HepG2 (cell line): ENCODE measurements around the gene SLC25A10. TPM values are rescaled to one million over a fixed set of nuclear protein-coding genes. Genes with fewer than 3 reads are reported as not detected.

ENCODE experiments used
- ARNTL ChIP-seq: sonication (generic); formaldehyde crosslinking; IDR thresholded peaks from 2 replicates; pipeline ENCODE4 v1.4.0; 2020; ENCODE audit warnings: mild to moderate bottlenecking, missing genetic modification reagents
- CREB3 ChIP-seq: sonication (generic); formaldehyde crosslinking; IDR thresholded peaks from 2 replicates; pipeline ENCODE4 v1.5.0; 2020; ENCODE audit warnings: missing genetic modification reagents
- DMAP1 ChIP-seq: IDR thresholded peaks from 2 replicates; pipeline ENCODE4 v1.6.1; 2016
- ETS1 ChIP-seq: sonication (generic); formaldehyde crosslinking; IDR thresholded peaks from 2 replicates; pipeline ENCODE4 v1.4.0; 2020; ENCODE audit warnings: missing genetic modification reagents
- FOXA1 ChIP-seq, 2 experiments: fragments of 450-650 bp in 1 of 2; sonication (generic) in 1 of 2; formaldehyde crosslinking in 1 of 2; IDR thresholded peaks; 2 replicates each; pipeline versions ENCODE4 v1.4.0 to v1.6.1; 2016 to 2020; ENCODE audit warnings: missing genetic modification reagents in 1 of 2
- FOXK1 ChIP-seq: sonication (generic); formaldehyde crosslinking; IDR thresholded peaks from 2 replicates; pipeline ENCODE4 v1.4.0; 2020; ENCODE audit warnings: low read depth, missing genetic modification reagents, borderline replicate concordance
- FOXO1 ChIP-seq: sonication (generic); formaldehyde crosslinking; IDR thresholded peaks from 2 replicates; pipeline ENCODE4 v1.4.0; 2020; ENCODE audit warnings: missing genetic modification reagents
- HDAC1 ChIP-seq: sonication (generic); formaldehyde crosslinking; IDR thresholded peaks from 2 replicates; pipeline ENCODE4 v1.5.1; 2020; ENCODE audit warnings: mild to moderate bottlenecking, missing genetic modification reagents
- ISX ChIP-seq: sonication (generic); formaldehyde crosslinking; conservative IDR thresholded peaks from 2 replicates; pipeline ENCODE4 v1.5.0; 2020; ENCODE audit warnings: missing genetic modification reagents
- NR0B2 ChIP-seq: sonication (generic); formaldehyde crosslinking; IDR thresholded peaks from 2 replicates; pipeline ENCODE4 v1.4.0; 2020; ENCODE audit warnings: mild to moderate bottlenecking, missing genetic modification reagents
- PATZ1 ChIP-seq: sonication (generic); formaldehyde crosslinking; IDR thresholded peaks from 2 replicates; pipeline ENCODE4 v1.4.0; 2020; ENCODE audit warnings: missing genetic modification reagents
- RAD21 ChIP-seq: fragments of 450-650 bp; formaldehyde crosslinking; IDR thresholded peaks from 2 replicates; pipeline ENCODE4 v1.5.0; 2020; ENCODE audit warnings: mild to moderate bottlenecking
- SUZ12 ChIP-seq: fragments of 150-350 bp; IDR thresholded peaks from 2 replicates; pipeline ENCODE4 v1.6.1; 2014; ENCODE audit warnings: low read depth, low read length
- THRA ChIP-seq: sonication (generic); formaldehyde crosslinking; IDR thresholded peaks from 2 replicates; pipeline ENCODE4 v1.4.0; 2020; ENCODE audit warnings: missing genetic modification reagents, borderline replicate concordance
- XRCC5 ChIP-seq: fragments of 200-400 bp; formaldehyde crosslinking; optimal IDR thresholded peaks from 2 replicates; pipeline ENCODE3; 2017; ENCODE audit warnings: mild to moderate bottlenecking, low read length
- ZFP1 ChIP-seq: IDR thresholded peaks from 2 replicates; pipeline ENCODE4 v1.6.1; 2016
- ZNF234 ChIP-seq: sonication (generic); formaldehyde crosslinking; conservative IDR thresholded peaks from 2 replicates; pipeline ENCODE4 v1.5.1; 2020; ENCODE audit warnings: mild to moderate bottlenecking, missing genetic modification reagents
- ZNF317 ChIP-seq: sonication (generic); formaldehyde crosslinking; IDR thresholded peaks from 2 replicates; pipeline ENCODE4 v1.5.0; 2020; ENCODE audit warnings: mild to moderate bottlenecking, missing genetic modification reagents
- ZNF335 ChIP-seq: sonication (generic); formaldehyde crosslinking; IDR thresholded peaks from 2 replicates; pipeline ENCODE4 v1.4.0; 2020; ENCODE audit warnings: missing genetic modification reagents
- ZNF33B ChIP-seq: sonication (generic); formaldehyde crosslinking; IDR thresholded peaks from 2 replicates; pipeline ENCODE4 v1.5.1; 2020; ENCODE audit warnings: mild to moderate bottlenecking, missing genetic modification reagents
- ZNF350 ChIP-seq: sonication (generic); formaldehyde crosslinking; IDR thresholded peaks from 2 replicates; pipeline ENCODE4 v1.4.0; 2020; ENCODE audit warnings: mild to moderate bottlenecking, low read depth, missing genetic modification reagents, borderline replicate concordance
- ZNF446 ChIP-seq: sonication (generic); formaldehyde crosslinking; IDR thresholded peaks from 2 replicates; pipeline ENCODE4 v1.5.0; 2020; ENCODE audit warnings: mild to moderate bottlenecking, missing genetic modification reagents
- ZNF749 ChIP-seq: sonication (generic); formaldehyde crosslinking; IDR thresholded peaks from 2 replicates; pipeline ENCODE4 v1.8.0; 2022; ENCODE audit warnings: mild to moderate bottlenecking, missing genetic modification reagents, moderate library complexity, borderline replicate concordance
- ZNF891 ChIP-seq: sonication (generic); formaldehyde crosslinking; IDR thresholded peaks from 2 replicates; pipeline ENCODE4 v1.5.0; 2020; ENCODE audit warnings: mild to moderate bottlenecking, missing genetic modification reagents
- polyA plus RNA-seq, 8 experiments: library from polyadenylated mRNA; depleted of rRNA in 3 of 8; stranded (reverse) in 7 of 8; unstranded in 1 of 8; fragments of >200 nt; fragmentation: Illumina TruSeq in 4 of 8; extraction: Trizol in 4 of 8; gene quantifications; 2 replicates each; pipeline versions ENCODE4 v1.2.1 to v1.2.3, GENCODE V29; 2011 to 2016; ENCODE audit warnings: low read depth in 4 of 8, missing spikeins in 1 of 8, mixed read lengths in 1 of 8; ENCODE audit not compliant: insufficient read depth in 1 of 8
- total RNA-seq, 5 experiments: library from RNA; depleted of rRNA; stranded (reverse); fragments of >200 nt; fragmentation: Illumina TruSeq; extraction: Trizol; gene quantifications; 2 replicates each; pipeline ENCODE4 v1.2.3, GENCODE V29; 2016; ENCODE audit warnings: low read depth in 1 of 5

The SLC25A10 gene
- total and polyA plus RNA-seq, 2 of the 13 experiments (the other 11 are each of a cell fraction or from before 2014, with no cell fraction given) = 46.5 to 140 TPM

- peak; percentile 64; the same call in 1 of the 2 replicates for TF ChIP-seq THRA (CRISPR knock-in tag)
- no peak for TF ChIP-seq FOXA1 (IDR thresholded peaks at IDR 0.05)
- TF ChIP-seq FOXA1 (CRISPR knock-in tag; IDR thresholded peaks at IDR 0.05) = 0 out of 2 replicates have a peak, but pooled peaks have one; percentile 11
- TF ChIP-seq CREB3 (CRISPR knock-in tag) = peak; percentile 76; the same call in 1 of the 2 replicates
- peak; percentile 60; the same call in 1 of the 2 replicates for TF ChIP-seq ETS1 (CRISPR knock-in tag)
- TF ChIP-seq PATZ1 (CRISPR knock-in tag) = peak; percentile 98
- TF ChIP-seq SUZ12 = no peak
- 0 out of 2 replicates have a peak, but pooled peaks have one; percentile 62 for TF ChIP-seq ISX
- TF ChIP-seq FOXO1 (CRISPR knock-in tag) = peak; percentile 40; the same call in 1 of the 2 replicates
- peak; percentile 79 for TF ChIP-seq ZNF350 (CRISPR knock-in tag)
- TF ChIP-seq HDAC1 (CRISPR knock-in tag) = peak; percentile 90; the same call in 1 of the 2 replicates
- TF ChIP-seq ZNF317 (CRISPR knock-in tag) = peak; percentile 51; the same call in 1 of the 2 replicates
- TF ChIP-seq FOXK1 (CRISPR knock-in tag) = peak; percentile 81
- TF ChIP-seq RAD21 (CRISPR knock-in tag) = peak; percentile 64
- TF ChIP-seq ZFP1 (CRISPR knock-in tag) = 0 out of 2 replicates have a peak, but pooled peaks have one; percentile 39
- peak; percentile 67; the same call in 1 of the 2 replicates for TF ChIP-seq ARNTL (CRISPR knock-in tag)
- TF ChIP-seq NR0B2 (CRISPR knock-in tag) = 0 out of 2 replicates have a peak, but pooled peaks have one; percentile 37
- no peak; the same call in 1 of the 2 replicates for TF ChIP-seq ZNF891
- TF ChIP-seq ZNF446 (CRISPR knock-in tag) = peak; percentile 86; the same call in 1 of the 2 replicates
- peak; percentile 46; the same call in 1 of the 2 replicates for TF ChIP-seq DMAP1 (CRISPR knock-in tag)
- TF ChIP-seq ZNF749 = no peak
- TF ChIP-seq ZNF335 (CRISPR knock-in tag) = 0 out of 2 replicates have a peak, but pooled peaks have one; percentile 24
- 0 out of 2 replicates have a peak, but pooled peaks have one; percentile 62 for TF ChIP-seq ZNF234 (CRISPR knock-in tag)
- no peak for TF ChIP-seq ZNF33B
- TF ChIP-seq XRCC5 = peak; percentile 12
Measured at GRCh38 chr17:81683584-81684441, 28.3 kb upstream of the SLC25A10 start, which contains the start of the genes ARL16 and HGS (continued).
